ENCODE data around the gene AADACL4. TPM values are rescaled to one million over a fixed set of nuclear protein-coding genes. Genes with fewer than 3 reads are reported as not detected.
A peak's percentile ranks its signal among the peaks of the same experiment; 100 is the strongest.

Gene AADACL4
- polyA plus RNA-seq, 1 experiment = not detected

- peaks cover 4% of the 10 kb centered on the region; the same call in 1 of the 2 replicates for H3K9me3 ChIP-seq (ENCODE audit: control insufficient read depth, insufficient read depth, low read length)
- TF ChIP-seq CTCF (IDR thresholded peaks at IDR 0.05; ENCODE audit: low read depth, low read length) = no peak
- peak within 1 kb of the TSS; percentile 83 for H3K4me3 ChIP-seq (ENCODE audit: low read depth, low read length)
- peak within 1 kb of the TSS; percentile 86 for H3K27ac ChIP-seq (ENCODE audit: low read depth, low read length)
- peaks cover 2% of the 10 kb centered on the region for H3K27me3 ChIP-seq (ENCODE audit: control insufficient read depth, insufficient read depth, low read length)
- POLR2A ChIA-PET = interaction anchor here (0.6 to 4.9 kb wide), 15 partner anchors 17 to 498 kb away, joined by 3 to 34 read pairs (median 4); no protein-coding TSS in a partner anchor
- CTCF ChIA-PET = interaction anchor here (0.7 to 5.6 kb wide), 11 partner anchors 16 to 346 kb away, joined by 3 to 48 read pairs (median 8); no protein-coding TSS in a partner anchor
- no peak for DNase-seq (ENCODE audit: low read depth, low spot score)
These were observed 25.8 kb upstream of the AADACL4 start, which contains the start of gene DHRS3 for GRCh38 chr1:12617901-12618660. DHRS3 (minus strand) TSS chr1:12618210; CDS start chr1:12617348, 862 bp downstream.

- CTCF ChIA-PET = interaction anchor here (0.7 to 5.6 kb wide), 8 partner anchors 16 to 347 kb away, joined by 3 to 48 read pairs (median 8); no protein-coding TSS in a partner anchor
- TF ChIP-seq CTCF (IDR thresholded peaks at IDR 0.05; ENCODE audit: low read depth, low read length) = no peak
- H3K27me3 ChIP-seq (ENCODE audit: control insufficient read depth, insufficient read depth, low read length) = peaks cover 2% of the 10 kb centered on the region
- POLR2A ChIA-PET = interaction anchor here (0.6 to 4.9 kb wide), 3 partner anchors 22 to 116 kb away, joined by 4 to 34 read pairs (median 6); no protein-coding TSS in a partner anchor
- peak overlapping the region; percentile 83 for H3K4me3 ChIP-seq (ENCODE audit: low read depth, low read length)
- no peak for DNase-seq (ENCODE audit: low read depth, low spot score)
- peak overlapping the region; percentile 86 for H3K27ac ChIP-seq (ENCODE audit: low read depth, low read length)
- H3K9me3 ChIP-seq (ENCODE audit: control insufficient read depth, insufficient read depth, low read length) = peaks cover 4% of the 10 kb centered on the region; the same call in 1 of the 2 replicates
These were observed 25.3 kb upstream of the AADACL4 start for GRCh38 chr1:12618661-12618964.

GRCh38 chr1:12618965-12619791 is 24.7 kb upstream of the AADACL4 start:
- peak overlapping the region; percentile 83 for H3K4me3 ChIP-seq (ENCODE audit: low read depth, low read length)
- no peak for DNase-seq (ENCODE audit: low read depth, low spot score)
- peaks cover 3% of the 10 kb centered on the region for H3K27me3 ChIP-seq (ENCODE audit: control insufficient read depth, insufficient read depth, low read length)
- ChIA-PET POLR2A (interaction anchor here (0.6 to 4.9 kb wide), 4 partner anchors 23 to 117 kb away, joined by 4 to 34 read pairs (median 5); no protein-coding TSS in a partner anchor), CTCF (interaction anchor here (0.5 to 5.6 kb wide), 18 partner anchors 12 to 347 kb away, joined by 3 to 48 read pairs (median 6); no protein-coding TSS in a partner anchor)
- peaks cover 4% of the 10 kb centered on the region; the same call in 1 of the 2 replicates for H3K9me3 ChIP-seq (ENCODE audit: control insufficient read depth, insufficient read depth, low read length)
- no peak for TF ChIP-seq CTCF (IDR thresholded peaks at IDR 0.05; ENCODE audit: low read depth, low read length)
- H3K27ac ChIP-seq (ENCODE audit: low read depth, low read length) = peak overlapping the region; percentile 86

GRCh38 chr1:12619792-12620487 is 23.9 kb upstream of the AADACL4 start:
- Histone ChIP-seq H3K27ac (ENCODE audit: low read depth, low read length) (no peak overlapping the region), H3K4me3 (ENCODE audit: low read depth, low read length) (peak overlapping the region; percentile 83), H3K27me3 (ENCODE audit: control insufficient read depth, insufficient read depth, low read length) (peaks cover 9% of the 10 kb centered on the region), H3K9me3 (ENCODE audit: control insufficient read depth, insufficient read depth, low read length) (peaks cover 4% of the 10 kb centered on the region; the same call in 1 of the 2 replicates)
- peak; percentile 94 for TF ChIP-seq CTCF (IDR thresholded peaks at IDR 0.05; ENCODE audit: low read depth, low read length)
- ChIA-PET CTCF (interaction anchor here (0.6 to 5.6 kb wide), 17 partner anchors 12 to 344 kb away, joined by 3 to 48 read pairs (median 5); no protein-coding TSS in a partner anchor), POLR2A (interaction anchor here (1.0 to 1.2 kb wide), 2 partner anchors 63 to 80 kb away, joined by 4 read pairs; no protein-coding TSS in a partner anchor)
- DNase-seq (ENCODE audit: low read depth, low spot score) = peak; percentile 77
